ENCODE results near the gene SMARCD2.
"Not testable (repeated sequence)": the region's sequence is repeated elsewhere in the genome, so short reads cannot be mapped to it uniquely, and the experiment has no call there.

Gene SMARCD2

DNA sequence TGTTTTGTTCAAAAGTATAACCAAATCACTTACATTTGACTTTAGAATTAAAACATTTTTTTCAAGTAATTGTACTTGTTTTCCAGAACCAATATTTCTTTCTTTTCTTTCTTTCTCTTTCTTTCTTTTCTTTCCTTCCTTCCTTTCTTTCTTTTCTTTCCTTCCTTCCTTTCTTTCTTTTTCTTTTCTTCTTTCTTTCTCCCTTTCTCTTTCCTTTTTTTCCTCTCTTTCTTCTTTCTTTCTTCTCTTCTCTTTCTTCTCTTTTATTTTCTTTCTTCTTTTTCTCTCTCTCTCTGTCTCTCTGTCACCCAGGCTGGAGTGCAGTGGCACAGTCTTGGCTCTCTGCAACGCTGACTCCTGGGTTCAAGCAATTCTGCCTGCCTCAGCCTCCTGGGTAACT is 41.7 kb downstream of the SMARCD2 start:
- DNase-seq (ENCODE audit: low spot score) = no peak

DNA sequence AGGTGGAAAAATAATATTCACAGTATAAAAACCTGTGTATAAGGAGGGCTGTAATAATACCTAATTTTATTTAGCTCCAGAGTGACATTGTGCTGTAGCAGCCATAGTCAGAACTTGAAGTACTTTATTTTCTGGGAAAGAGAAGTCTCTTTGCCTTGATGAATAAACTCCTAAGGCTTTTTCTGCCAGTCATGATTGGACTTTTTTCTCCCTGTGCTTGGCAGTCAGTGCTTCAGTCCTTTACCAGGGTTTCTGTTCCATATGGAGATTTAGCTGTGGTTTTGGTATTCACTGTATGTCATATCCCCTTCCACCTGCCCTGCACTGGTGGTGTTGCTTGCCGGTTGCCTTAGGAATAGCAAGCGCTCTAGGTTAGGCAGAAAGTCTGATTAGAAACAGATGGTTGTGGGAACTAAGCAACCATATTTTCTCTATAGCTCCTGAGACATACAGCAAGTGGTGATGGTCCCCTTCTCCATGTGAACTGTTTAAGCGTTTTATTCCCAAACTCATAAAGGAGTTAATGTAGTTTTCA is 43.8 kb downstream of the SMARCD2 start:
- no peak for DNase-seq (ENCODE audit: low spot score)

DNA sequence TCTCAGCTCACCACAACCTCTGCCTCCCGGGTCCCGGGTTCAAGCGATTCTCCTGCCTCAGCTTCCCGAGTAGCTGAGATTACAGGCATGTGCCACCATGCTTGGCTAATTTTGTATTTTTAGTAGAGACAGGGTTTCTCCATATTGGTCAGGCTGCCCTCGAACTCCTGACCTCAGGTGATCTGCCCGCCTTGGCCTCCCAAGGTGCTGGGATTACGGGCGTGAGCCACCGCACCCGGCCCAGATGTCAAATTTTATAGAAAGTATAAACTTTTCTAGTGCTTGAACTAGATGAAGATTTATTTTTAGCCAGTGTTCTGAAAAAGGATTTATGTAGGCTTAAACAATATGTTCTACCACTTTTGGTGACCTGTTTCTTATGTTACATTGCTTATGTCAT is 46.1 kb downstream of the SMARCD2 start:
- not testable (repeated sequence) for DNase-seq (ENCODE audit: low spot score)

DNA sequence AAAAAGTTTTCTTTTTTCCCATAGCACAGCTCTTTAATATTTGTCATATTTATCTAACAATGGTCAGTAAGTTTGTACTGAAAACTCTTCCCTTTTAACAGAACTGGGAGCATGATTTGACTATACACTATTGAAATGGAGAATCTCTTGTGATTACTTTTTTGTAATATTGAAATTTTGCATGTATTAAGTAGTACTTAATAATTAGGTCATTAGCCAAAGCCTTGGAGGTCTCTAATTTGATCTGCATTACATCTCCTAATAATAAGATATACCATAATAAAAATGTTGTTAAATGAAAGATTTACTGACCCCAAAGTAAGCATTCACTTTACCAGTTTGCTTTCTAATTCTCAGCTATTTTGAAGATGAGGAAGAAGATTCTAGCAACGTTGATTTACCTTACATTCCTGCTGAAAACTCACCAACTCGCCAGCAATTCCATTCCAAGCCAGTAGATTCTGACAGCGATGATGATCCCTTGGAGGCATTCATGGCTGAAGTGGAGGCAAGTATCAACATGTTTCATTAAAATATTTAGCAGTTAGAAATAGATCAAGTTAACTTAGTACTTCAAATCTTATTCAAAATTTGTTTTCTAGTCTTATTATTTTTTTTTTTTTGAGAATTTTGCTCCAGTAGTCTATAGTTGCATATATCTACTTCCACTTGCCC is 50.3 kb downstream of the SMARCD2 start:
- no peak for DNase-seq (ENCODE audit: low spot score)

DNA sequence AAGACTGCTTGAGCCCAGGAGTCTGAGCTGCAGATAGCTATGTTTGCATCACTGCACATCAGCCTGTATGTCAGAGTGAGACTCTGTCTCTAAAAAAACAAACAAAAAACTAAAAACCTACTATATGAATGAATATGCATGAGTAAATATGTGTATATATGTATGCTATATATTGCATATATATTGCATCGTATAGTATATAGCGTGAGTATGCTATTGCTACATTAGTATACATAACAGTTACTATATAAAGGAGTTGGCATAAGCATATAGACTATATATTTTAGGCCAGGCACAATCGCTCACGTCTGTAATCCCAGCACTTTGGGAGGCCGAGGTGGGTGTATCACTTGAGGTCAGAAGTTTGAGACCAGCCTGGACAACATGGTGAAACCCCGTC is 52.4 kb downstream of the SMARCD2 start:
- DNase-seq (ENCODE audit: low spot score) = no peak

DNA sequence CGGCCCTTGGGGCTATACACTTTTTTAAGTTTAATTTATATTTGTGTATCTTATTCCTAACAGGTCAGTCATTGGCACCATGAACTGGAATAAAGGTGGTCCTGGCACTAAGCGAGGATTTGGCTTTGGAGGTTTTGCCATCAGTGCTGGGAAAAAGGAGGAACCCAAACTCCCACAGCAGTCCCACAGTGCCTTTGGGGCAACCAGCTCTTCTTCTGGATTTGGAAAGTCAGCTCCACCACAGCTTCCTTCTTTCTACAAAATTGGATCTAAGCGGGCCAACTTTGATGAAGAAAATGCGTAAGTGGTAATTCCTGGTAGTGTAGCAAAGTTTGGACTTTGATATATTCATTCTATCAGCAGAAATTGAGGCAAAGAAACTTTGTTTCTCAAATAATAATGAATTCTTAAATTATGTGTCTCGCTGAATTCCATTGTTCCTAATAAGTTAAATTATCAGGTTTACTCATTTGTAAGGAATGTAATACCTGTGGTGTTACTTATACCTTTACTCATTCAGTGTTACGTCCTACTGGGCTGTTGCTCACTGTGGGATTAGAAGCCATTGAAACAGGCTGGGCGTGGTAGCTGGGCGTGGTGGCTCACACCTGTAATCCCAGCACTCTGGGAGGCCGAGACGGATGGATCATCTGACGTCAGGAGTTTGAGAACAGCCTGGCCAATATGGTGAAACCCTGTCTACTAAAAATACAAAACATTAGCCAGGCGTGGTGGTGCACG is 55.3 kb downstream of the SMARCD2 start:
- DNase-seq (ENCODE audit: low spot score) = no peak

DNA sequence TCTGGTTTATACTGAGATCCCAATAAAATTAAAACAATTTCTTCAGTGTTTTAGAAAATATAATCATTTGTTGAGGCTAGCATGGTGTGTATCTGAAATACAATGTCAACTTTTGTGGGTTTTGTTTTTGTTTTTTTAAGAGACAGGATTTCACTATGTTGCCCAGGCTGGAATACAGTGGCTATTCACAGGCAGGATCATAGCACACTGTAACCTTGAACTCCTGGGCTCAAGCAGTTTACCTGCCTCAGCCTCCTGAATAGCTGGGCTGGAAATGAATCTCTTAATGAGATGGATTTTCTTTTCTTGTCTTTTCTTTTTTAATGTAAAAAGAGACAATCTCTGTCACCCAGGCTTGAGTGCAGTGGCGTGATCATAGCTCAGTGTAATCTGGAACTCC is 56.4 kb downstream of the SMARCD2 start:
- DNase-seq (ENCODE audit: low spot score) = no peak

DNA sequence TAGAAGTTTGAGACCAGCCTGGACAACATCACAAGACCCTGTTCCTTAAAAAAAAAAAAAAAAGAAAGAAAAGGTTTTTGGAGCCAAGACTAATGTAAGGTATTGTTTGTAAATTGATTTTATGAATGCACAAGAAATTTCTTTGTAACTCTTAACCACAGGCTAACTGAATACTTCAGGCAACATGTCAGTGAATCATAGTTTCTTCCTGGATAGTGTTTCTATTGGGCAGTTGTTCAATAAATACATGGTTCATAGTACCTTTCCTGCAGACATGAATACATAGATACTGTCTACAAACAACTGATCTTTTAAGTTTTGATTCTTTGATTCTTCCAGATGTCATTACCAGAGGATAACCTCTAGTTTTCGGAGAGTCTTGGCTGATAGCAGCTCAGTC is 56.9 kb downstream of the SMARCD2 start:
- no peak for DNase-seq (ENCODE audit: low spot score)

DNA sequence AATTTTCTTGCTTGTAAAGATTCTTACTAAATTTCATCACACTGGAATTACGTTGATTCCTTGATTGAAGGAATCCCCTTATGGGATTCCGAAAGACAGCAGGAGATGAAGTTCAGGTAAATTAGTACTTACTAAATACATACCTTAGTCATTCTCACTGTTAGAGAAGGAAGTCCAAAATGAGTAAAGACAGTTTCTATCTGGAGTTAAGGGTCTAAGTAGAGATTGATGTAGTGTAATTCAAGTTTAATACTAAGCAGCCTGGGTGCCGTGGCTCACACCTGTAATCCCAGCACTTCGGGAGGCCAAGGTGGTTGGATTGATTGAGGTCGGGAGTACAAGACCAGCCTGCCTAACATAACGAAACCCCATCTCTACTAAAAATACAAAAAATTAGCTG is 59.0 kb downstream of the SMARCD2 start:
- DNase-seq (ENCODE audit: low spot score) = no peak

All from CD4-positive, alpha-beta T cell treated with Interleukin-2 at 100 ng/mL for 4 hours (primary cell).